Retina (tissue), 1 donor: ENCODE measurements around the gene MAML3.
A peak's percentile ranks its signal among the peaks of the same experiment; 100 is the strongest.

ENCODE experiments used
- DNase-seq: peaks from one replicate; pipeline ENCODE4 v3.0.0-alpha.2; 2016

Gene MAML3

GRCh38 chr4:139854668-139855403, 299.1 kb downstream of the MAML3 start:
- no peak for DNase-seq

GRCh38 chr4:139853309-139853708, 300.7 kb downstream of the MAML3 start:
- DNase-seq = no peak

- DNase-seq = no peak
Observed at GRCh38 chr4:139852612-139853269, 301.2 kb downstream of the MAML3 start.

- no peak for DNase-seq
Observed at GRCh38 chr4:139851639-139852038, 302.3 kb downstream of the MAML3 start.

GRCh38 chr4:139851133-139851532, 302.9 kb downstream of the MAML3 start:
- no peak for DNase-seq

- DNase-seq = no peak
Observed at GRCh38 chr4:139849219-139849618, 304.8 kb downstream of the MAML3 start.

- no peak for DNase-seq
Observed at GRCh38 chr4:139848028-139848427, 306.0 kb downstream of the MAML3 start.

GRCh38 chr4:139847602-139848001, 306.4 kb downstream of the MAML3 start:
- no peak for DNase-seq

GRCh38 chr4:139846766-139847165, 307.2 kb downstream of the MAML3 start:
- DNase-seq = no peak

- DNase-seq = no peak
Observed at GRCh38 chr4:139845453-139846093, 308.4 kb downstream of the MAML3 start.

GRCh38 chr4:139844459-139845036, 309.4 kb downstream of the MAML3 start:
- DNase-seq = no peak

GRCh38 chr4:139844057-139844456, 309.9 kb downstream of the MAML3 start:
- no peak for DNase-seq

GRCh38 chr4:139843641-139844040, 310.3 kb downstream of the MAML3 start:
- DNase-seq = no peak

GRCh38 chr4:139841464-139842195, 312.4 kb downstream of the MAML3 start:
- no peak for DNase-seq

GRCh38 chr4:139840773-139841172, 313.2 kb downstream of the MAML3 start:
- DNase-seq = no peak

- no peak for DNase-seq
Observed at GRCh38 chr4:139839403-139840031, 314.5 kb downstream of the MAML3 start.

- DNase-seq = no peak
Observed at GRCh38 chr4:139838811-139839210, 315.2 kb downstream of the MAML3 start.

GRCh38 chr4:139834981-139835391, 319.0 kb downstream of the MAML3 start:
- no peak for DNase-seq

GRCh38 chr4:139834226-139834662, 319.7 kb downstream of the MAML3 start:
- DNase-seq = no peak

- DNase-seq = peak; percentile 90
Observed at GRCh38 chr4:139833151-139833910, 320.7 kb downstream of the MAML3 start.

GRCh38 chr4:139828966-139829664, 324.9 kb downstream of the MAML3 start:
- DNase-seq = no peak
